HG03342 (cell line): ENCODE measurements around the gene PIK3R2.

ENCODE experiments used
- ATAC-seq: cut with Tn5 transposase; IDR thresholded peaks from one replicate; pipeline ENCODE4 v1.9.1; 2021; ENCODE audit warnings: mild to moderate bottlenecking, moderate library complexity; ENCODE audit not compliant: unreplicated experiment

Gene PIK3R2

GRCh38 chr19:18170714-18171255, 17.8 kb downstream of the PIK3R2 start:
- no peak for ATAC-seq

- no peak for ATAC-seq
These were observed 18.8 kb downstream of the PIK3R2 start for GRCh38 chr19:18171605-18172327.

- ATAC-seq, result no peak
These were observed 19.5 kb downstream of the PIK3R2 start for GRCh38 chr19:18172331-18173053.

GRCh38 chr19:18173054-18173571, 20.1 kb downstream of the PIK3R2 start:
- no peak for ATAC-seq

- no peak for ATAC-seq
These were observed 20.8 kb downstream of the PIK3R2 start, which contains the start of gene IFI30 for GRCh38 chr19:18173572-18174288. IFI30 (plus strand) TSS chr19:18173813; CDS start chr19:18173842, 29 bp downstream.

GRCh38 chr19:18174983-18175382, 22.0 kb downstream of the PIK3R2 start:
- no peak for ATAC-seq

GRCh38 chr19:18176367-18177310, 23.7 kb downstream of the PIK3R2 start:
- ATAC-seq, result no peak

- no peak for ATAC-seq
These were observed 27.0 kb downstream of the PIK3R2 start for GRCh38 chr19:18179957-18180356.

GRCh38 chr19:18183529-18183928, 30.6 kb downstream of the PIK3R2 start:
- ATAC-seq, result no peak

- ATAC-seq, result no peak
These were observed 32.6 kb downstream of the PIK3R2 start for GRCh38 chr19:18185538-18185937.

GRCh38 chr19:18190278-18190677, 37.3 kb downstream of the PIK3R2 start:
- no peak for ATAC-seq

- ATAC-seq, result no peak
These were observed 38.7 kb downstream of the PIK3R2 start for GRCh38 chr19:18191640-18192062.

- ATAC-seq, result peak; percentile 84
These were observed 39.9 kb downstream of the PIK3R2 start, which contains the start of gene MPV17L2 for GRCh38 chr19:18192673-18193387. MPV17L2 (plus strand) TSS chr19:18193218; CDS start chr19:18193282, 64 bp downstream.

- ATAC-seq, result no peak
These were observed 40.6 kb downstream of the PIK3R2 start for GRCh38 chr19:18193388-18194180.

- ATAC-seq, result no peak
These were observed 41.2 kb downstream of the PIK3R2 start for GRCh38 chr19:18194181-18194530.

GRCh38 chr19:18194554-18195238, 41.7 kb downstream of the PIK3R2 start:
- no peak for ATAC-seq

- ATAC-seq, result no peak
These were observed 43.5 kb downstream of the PIK3R2 start for GRCh38 chr19:18196511-18196845.

- ATAC-seq, result no peak
These were observed 44.3 kb downstream of the PIK3R2 start for GRCh38 chr19:18197306-18197705.
